Measurements from ENCODE around the gene TIMM10.

DNA sequence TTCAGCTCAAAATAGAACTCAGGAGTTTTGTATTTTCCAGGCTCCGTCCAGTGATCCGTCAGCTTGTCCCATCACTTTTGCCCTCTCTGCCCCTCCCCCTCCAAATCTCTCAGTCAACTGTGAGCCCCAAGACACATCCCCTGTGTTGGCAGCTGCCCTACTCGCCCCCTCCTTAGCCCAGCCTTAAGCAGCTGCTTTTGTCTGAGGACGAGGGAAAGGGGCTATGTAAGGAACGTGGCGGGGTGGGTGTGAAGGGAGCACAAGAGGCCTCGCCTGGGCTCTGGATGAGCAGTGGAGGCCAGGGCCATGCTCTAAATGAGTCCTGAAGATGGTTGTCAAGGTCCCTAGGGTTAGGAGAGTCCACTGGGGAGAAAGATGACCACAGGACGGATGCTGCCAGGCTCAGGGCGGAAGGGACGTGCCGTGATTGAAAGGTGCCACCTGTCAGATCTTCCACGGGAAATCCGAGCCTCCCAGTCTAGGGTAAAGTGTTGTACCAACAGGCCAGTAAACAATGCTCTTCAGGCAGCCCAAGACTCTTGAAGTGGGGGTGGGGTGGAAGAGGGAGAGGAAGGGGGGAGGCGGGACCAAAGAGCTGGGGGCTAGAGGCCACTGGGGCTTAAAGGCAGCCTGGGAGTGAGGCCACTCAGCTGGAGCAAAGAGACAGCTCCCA lies 6.5 kb upstream of the TIMM10 start, which contains the start of gene SMTNL1:
- TF ChIP-seq, protein P1, sequence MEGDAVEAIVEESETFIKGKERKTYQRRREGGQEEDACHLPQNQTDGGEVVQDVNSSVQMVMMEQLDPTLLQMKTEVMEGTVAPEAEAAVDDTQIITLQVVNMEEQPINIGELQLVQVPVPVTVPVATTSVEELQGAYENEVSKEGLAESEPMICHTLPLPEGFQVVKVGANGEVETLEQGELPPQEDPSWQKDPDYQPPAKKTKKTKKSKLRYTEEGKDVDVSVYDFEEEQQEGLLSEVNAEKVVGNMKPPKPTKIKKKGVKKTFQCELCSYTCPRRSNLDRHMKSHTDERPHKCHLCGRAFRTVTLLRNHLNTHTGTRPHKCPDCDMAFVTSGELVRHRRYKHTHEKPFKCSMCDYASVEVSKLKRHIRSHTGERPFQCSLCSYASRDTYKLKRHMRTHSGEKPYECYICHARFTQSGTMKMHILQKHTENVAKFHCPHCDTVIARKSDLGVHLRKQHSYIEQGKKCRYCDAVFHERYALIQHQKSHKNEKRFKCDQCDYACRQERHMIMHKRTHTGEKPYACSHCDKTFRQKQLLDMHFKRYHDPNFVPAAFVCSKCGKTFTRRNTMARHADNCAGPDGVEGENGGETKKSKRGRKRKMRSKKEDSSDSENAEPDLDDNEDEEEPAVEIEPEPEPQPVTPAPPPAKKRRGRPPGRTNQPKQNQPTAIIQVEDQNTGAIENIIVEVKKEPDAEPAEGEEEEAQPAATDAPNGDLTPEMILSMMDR (IDR thresholded peaks at IDR 0.05) = no peak
- TF ChIP-seq POLR2A (IDR thresholded peaks at IDR 0.05) (no peak), EP300 (IDR thresholded peaks at IDR 0.05) (no peak)
